Natural killer cell (primary cell): ENCODE results near the gene CASP5. TPM values are rescaled to one million over a fixed set of nuclear protein-coding genes. Genes with fewer than 3 reads are reported as not detected.
"Not testable (repeated sequence)": the region's sequence is repeated elsewhere in the genome, so short reads cannot be mapped to it uniquely, and the experiment has no call there.

Source experiments
- ATAC-seq, 3 donors: fragments of 150-1000 bp in 2 of 3; fragments of 200-7000 bp in 1 of 3; cut with Tn5 transposase; 1 replicate in 1 of 3; 2 replicates in 2 of 3; pipeline ENCODE4 v1.10.0; 2021; ENCODE audit warnings: mild to moderate bottlenecking in 2 of 3, moderate library complexity in 2 of 3
- DNase-seq, 2 donors: peaks; one replicate each; pipeline versions ENCODE4 v3.0.0 to v3.0.0-alpha.2; 2013 to 2021; ENCODE audit warnings: mixed read lengths in 1 of 2
- H3K27ac ChIP-seq: one replicate; pipeline ENCODE4 v1.5.1; 2013; ENCODE audit warnings: mild to moderate bottlenecking, low read length
- H3K27me3 ChIP-seq: one replicate; pipeline ENCODE4 v1.6.1; 2013; ENCODE audit warnings: low read length; ENCODE audit not compliant: control insufficient read depth, insufficient read depth
- H3K36me3 ChIP-seq: one replicate; pipeline ENCODE4 v1.6.1; 2013; ENCODE audit warnings: low read length; ENCODE audit not compliant: control insufficient read depth, insufficient read depth
- H3K4me1 ChIP-seq: one replicate; pipeline ENCODE4 v1.6.1; 2013; ENCODE audit warnings: low read length; ENCODE audit not compliant: control insufficient read depth, insufficient read depth
- H3K4me3 ChIP-seq: one replicate; pipeline ENCODE4 v1.5.1; 2013; ENCODE audit warnings: low read length
- H3K9me3 ChIP-seq: one replicate; pipeline ENCODE4 v1.6.1; 2013; ENCODE audit warnings: low read length; ENCODE audit not compliant: control insufficient read depth, insufficient read depth
- H3K27ac Mint-ChIP-seq, 2 donors: one replicate each; pipeline ENCODE4 v1.8.0; 2022; ENCODE audit warnings: mild to moderate bottlenecking in 2 of 2, mixed read lengths in 2 of 2, moderate library complexity in 1 of 2
- H3K27me3 Mint-ChIP-seq, 2 donors: one replicate each; pipeline ENCODE4 v1.8.0; 2022; ENCODE audit warnings: low read depth in 2 of 2, mixed read lengths in 2 of 2
- H3K36me3 Mint-ChIP-seq: one replicate; pipeline ENCODE4 v1.8.0; 2022; ENCODE audit warnings: mixed read lengths
- H3K4me1 Mint-ChIP-seq, 2 donors: one replicate each; pipeline ENCODE4 v1.8.0; 2022; ENCODE audit warnings: mixed read lengths in 2 of 2
- H3K4me3 Mint-ChIP-seq: one replicate; pipeline ENCODE4 v1.8.0; 2022; ENCODE audit warnings: mild to moderate bottlenecking, moderate library complexity, mixed read lengths
- H3K9me3 Mint-ChIP-seq, 2 donors: one replicate each; pipeline ENCODE4 v1.8.0; 2022; ENCODE audit warnings: mixed read lengths in 2 of 2
- WGBS: methylation state at CpG from one replicate; pipeline ENCODE4 v1.1.7; 2013; ENCODE audit warnings: missing lambda C conversion rate; ENCODE audit not compliant: insufficient coverage; 5-methylcytosine and 5-hydroxymethylcytosine counted together
- intact Hi-C: fragments of 100-400 bp; cut with micrococcal nuclease; formaldehyde crosslinking; loops from one replicate; pipeline ENCODE4 v1.14.2; 2022
- total RNA-seq, 4 donors: library from RNA; stranded (reverse); fragments of 120-200 nt in 1 of 4; gene quantifications; one replicate each; pipeline versions ENCODE4 v1.2.3 to v1.2.4, GENCODE V29; 2013 to 2022
- TF ChIP-seq, protein P1 (sequence below): fragments of 200-600 bp; IDR thresholded peaks from one replicate; pipeline ENCODE4 v1.8.0; 2022; ENCODE audit warnings: antibody characterized with exemption

Gene CASP5
- 1 to 10 TPM; 1.1 to 1.6 (median 1.3) TPM for total RNA-seq
- 0.20 TPM for total RNA-seq (2013)

DNA sequence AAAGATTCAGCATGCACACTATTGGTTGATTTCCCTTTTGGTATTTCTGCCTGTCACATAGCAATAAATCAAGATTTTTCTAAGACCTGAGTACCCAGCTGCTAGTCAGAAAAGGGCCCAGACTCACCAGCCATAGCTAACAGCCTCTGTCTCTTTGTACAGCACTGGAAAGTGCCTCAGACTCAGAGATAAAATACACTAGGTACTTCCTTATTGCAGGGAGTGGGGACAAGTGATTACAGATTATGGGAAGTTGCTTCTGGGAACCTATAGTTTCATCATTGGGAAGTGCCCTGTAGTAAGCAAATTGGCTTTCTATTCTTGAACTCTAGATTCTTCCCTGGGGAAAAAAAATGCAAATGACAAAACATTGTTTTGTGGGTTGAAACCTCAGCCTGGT lies at the start of gene CASP5:
TSS of gene CASP5 (minus strand) at position 166 of the 400 bp plus-strand sequence. CDS start at position 134, 32 bp downstream.
- DNase-seq (no peak), ATAC-seq (no peak)
- no peaks in the 10 kb centered on the region for H3K27me3 Mint-ChIP-seq
- no peaks in the 10 kb centered on the region for H3K9me3 ChIP-seq
- no peak within 1 kb of the TSS for H3K4me3 Mint-ChIP-seq
- H3K4me1 Mint-ChIP-seq = peaks cover 6 to 25% of the 10 kb centered on the region in 2 donors
- peaks cover 32% of the 10 kb centered on the region for H3K36me3 ChIP-seq
- no peaks in the 10 kb centered on the region for H3K27me3 ChIP-seq
- H3K9me3 Mint-ChIP-seq = no peaks in the 10 kb centered on the region
- H3K27ac ChIP-seq = no peak within 1 kb of the TSS
- intact Hi-C loops = no loop called here
- no peak within 1 kb of the TSS for H3K4me3 ChIP-seq
- no peaks in the 10 kb centered on the region for H3K4me1 ChIP-seq
- peaks cover 14% of the 10 kb centered on the region for H3K36me3 Mint-ChIP-seq
- TF ChIP-seq, protein P1, sequence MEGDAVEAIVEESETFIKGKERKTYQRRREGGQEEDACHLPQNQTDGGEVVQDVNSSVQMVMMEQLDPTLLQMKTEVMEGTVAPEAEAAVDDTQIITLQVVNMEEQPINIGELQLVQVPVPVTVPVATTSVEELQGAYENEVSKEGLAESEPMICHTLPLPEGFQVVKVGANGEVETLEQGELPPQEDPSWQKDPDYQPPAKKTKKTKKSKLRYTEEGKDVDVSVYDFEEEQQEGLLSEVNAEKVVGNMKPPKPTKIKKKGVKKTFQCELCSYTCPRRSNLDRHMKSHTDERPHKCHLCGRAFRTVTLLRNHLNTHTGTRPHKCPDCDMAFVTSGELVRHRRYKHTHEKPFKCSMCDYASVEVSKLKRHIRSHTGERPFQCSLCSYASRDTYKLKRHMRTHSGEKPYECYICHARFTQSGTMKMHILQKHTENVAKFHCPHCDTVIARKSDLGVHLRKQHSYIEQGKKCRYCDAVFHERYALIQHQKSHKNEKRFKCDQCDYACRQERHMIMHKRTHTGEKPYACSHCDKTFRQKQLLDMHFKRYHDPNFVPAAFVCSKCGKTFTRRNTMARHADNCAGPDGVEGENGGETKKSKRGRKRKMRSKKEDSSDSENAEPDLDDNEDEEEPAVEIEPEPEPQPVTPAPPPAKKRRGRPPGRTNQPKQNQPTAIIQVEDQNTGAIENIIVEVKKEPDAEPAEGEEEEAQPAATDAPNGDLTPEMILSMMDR = no peak
- H3K27ac Mint-ChIP-seq = peak within 1 kb of the TSS in 1 of 2 donors; percentile 13

DNA sequence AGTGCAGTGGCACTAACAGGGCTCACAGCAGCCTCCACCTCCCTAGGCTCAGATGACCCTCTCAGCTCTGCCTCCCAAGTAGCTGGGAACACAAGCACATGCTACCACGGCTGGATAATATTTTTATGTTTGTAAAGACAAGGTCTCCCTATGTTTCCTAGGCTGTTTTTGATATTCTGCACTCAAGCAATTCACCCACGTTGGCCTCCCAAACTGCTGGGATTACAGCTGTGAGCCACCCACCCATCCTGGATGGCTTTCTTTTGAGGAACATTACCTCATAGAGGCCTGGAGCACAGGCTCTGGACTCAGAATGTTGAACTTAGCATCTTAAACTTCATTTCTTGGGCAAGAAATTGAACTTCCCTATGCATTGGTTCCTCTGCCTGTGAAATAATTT lies 49.1 kb upstream of the CASP5 start:
- H3K4me3 ChIP-seq, H3K4me3 Mint-ChIP-seq, H3K27me3 ChIP-seq, H3K4me1 Mint-ChIP-seq, H3K27ac Mint-ChIP-seq, H3K27ac ChIP-seq, H3K4me1 ChIP-seq, ATAC-seq, H3K36me3 ChIP-seq, H3K9me3 Mint-ChIP-seq, H3K27me3 Mint-ChIP-seq, H3K9me3 ChIP-seq, intact Hi-C loops, H3K36me3 Mint-ChIP-seq, DNase-seq: not testable (repeated sequence)
- no CpG with 5 or more reads among the region's 2 CpGs for WGBS

DNA sequence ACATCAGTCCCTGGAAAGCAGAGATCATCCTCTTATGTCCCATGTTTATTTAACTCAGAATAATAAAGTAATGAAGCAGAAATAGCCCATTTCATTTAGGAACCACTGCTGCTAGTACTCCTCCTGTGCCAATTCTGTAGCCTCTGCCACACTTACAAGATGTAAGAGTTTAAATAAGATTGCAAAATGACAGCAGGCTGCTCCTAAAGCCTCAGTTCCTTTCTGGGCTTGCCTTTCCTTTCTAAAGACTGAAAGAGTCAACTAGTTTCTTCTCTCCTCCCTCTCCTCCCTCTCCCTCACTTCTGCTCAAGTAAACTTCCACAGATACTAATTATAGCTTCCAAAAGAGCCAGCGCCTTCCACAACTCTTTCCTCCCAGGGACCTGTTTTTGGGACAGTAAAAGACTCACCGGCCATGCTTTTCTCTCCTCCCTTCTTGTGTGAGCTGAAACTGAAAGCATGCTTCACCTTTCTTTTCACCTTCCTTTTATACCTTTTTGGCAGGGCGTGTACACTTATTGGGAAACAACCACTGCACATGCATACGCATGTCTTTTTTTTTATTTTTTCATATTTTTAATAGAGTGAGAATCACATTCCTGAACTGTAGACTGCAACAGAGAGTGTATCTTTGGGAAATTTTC lies 48.2 kb upstream of the CASP5 start:
- H3K27ac Mint-ChIP-seq = no peak overlapping the region
- no peak overlapping the region for H3K4me3 ChIP-seq

DNA sequence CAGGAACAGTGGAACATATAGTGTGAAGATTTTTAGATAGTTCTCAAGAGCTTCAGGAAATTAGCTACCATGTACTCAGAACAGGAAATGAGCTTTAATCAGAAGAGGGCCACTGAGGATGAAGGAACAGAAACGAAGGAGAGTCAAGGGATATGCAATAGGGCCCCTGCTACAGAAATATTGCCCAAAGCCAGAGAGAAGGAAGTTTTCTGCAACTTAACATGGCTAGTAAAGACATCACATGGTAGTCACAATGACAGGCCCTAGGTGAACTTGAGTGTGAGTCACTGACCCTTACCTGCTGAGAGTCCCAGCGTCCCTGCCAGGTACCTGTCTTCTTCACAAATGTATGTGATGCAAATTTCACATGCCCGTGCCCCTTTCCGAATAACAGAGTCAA lies 47.3 kb upstream of the CASP5 start:
- Mint-ChIP-seq H3K36me3 (no peaks in the 10 kb centered on the region), H3K27me3 (peaks cover 3 to 9% of the 10 kb centered on the region in 2 donors), H3K4me3 (no peak overlapping the region), H3K27ac (no peak overlapping the region), H3K4me1 (peaks cover 6% of the 10 kb centered on the region in 2 donors), H3K9me3 (no peaks in the 10 kb centered on the region)
- DNase-seq = peak in 1 of 2 donors; percentile 32
- intact Hi-C loops = no loop called here
- no peaks in the 10 kb centered on the region for H3K9me3 ChIP-seq
- no peaks in the 10 kb centered on the region for H3K27me3 ChIP-seq
- H3K36me3 ChIP-seq = no peaks in the 10 kb centered on the region
- WGBS = 88% methylated on average over 4 of the region's 4 CpGs
- no peaks in the 10 kb centered on the region for H3K4me1 ChIP-seq
- no peak overlapping the region for H3K4me3 ChIP-seq
- H3K27ac ChIP-seq = no peak overlapping the region
- ATAC-seq = peak in 1 of 3 donors; percentile 28
- TF ChIP-seq, protein P1 = no peak

More for the DNA sequence above, 48.2 kb upstream of the CASP5 start:
- DNase-seq (peak in 1 of 2 donors; percentile 51), ATAC-seq (no peak)
- TF ChIP-seq, protein P1 = no peak
- H3K4me3 Mint-ChIP-seq = peak overlapping the region; percentile 10
- Histone ChIP-seq H3K36me3 (no peaks in the 10 kb centered on the region), H3K4me1 (no peaks in the 10 kb centered on the region), H3K9me3 (no peaks in the 10 kb centered on the region), H3K27ac (no peak overlapping the region), H3K27me3 (no peaks in the 10 kb centered on the region)
- WGBS = 83% methylated on average over 2 of the region's 4 CpGs
- intact Hi-C loops = no loop called here
- H3K27me3 Mint-ChIP-seq = peaks cover 0 to 9% of the 10 kb centered on the region in 2 donors
- H3K36me3 Mint-ChIP-seq = no peaks in the 10 kb centered on the region
- no peaks in the 10 kb centered on the region for H3K9me3 Mint-ChIP-seq
- peaks cover 6% of the 10 kb centered on the region in 2 donors for H3K4me1 Mint-ChIP-seq

DNA sequence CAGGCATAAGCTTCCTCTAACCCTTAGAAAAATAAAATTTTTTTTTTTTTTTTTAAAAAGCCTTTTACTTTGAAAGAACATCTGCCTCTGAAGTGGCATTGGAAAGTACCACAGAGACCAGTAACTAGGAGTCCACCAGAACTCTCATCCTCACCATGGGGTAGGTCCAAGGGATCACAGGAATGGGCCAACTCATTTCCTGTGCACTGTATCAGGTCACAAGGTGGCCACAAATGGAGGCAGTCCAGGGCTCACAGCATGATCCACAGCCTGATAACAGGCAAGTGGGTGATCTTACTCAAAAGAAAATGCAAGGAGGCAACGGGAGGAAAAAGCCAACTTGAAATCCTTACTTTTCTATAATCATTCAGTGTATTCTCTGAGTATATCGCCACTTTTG lies 46.8 kb upstream of the CASP5 start:
- H3K9me3 Mint-ChIP-seq, H3K27ac Mint-ChIP-seq, DNase-seq, H3K4me1 Mint-ChIP-seq, intact Hi-C loops, H3K36me3 ChIP-seq, H3K36me3 Mint-ChIP-seq, H3K27ac ChIP-seq, ATAC-seq, H3K9me3 ChIP-seq, H3K4me1 ChIP-seq, H3K27me3 Mint-ChIP-seq, H3K4me3 ChIP-seq, H3K27me3 ChIP-seq, H3K4me3 Mint-ChIP-seq: not testable (repeated sequence)
- no CpG with 5 or more reads among the region's 2 CpGs for WGBS

DNA sequence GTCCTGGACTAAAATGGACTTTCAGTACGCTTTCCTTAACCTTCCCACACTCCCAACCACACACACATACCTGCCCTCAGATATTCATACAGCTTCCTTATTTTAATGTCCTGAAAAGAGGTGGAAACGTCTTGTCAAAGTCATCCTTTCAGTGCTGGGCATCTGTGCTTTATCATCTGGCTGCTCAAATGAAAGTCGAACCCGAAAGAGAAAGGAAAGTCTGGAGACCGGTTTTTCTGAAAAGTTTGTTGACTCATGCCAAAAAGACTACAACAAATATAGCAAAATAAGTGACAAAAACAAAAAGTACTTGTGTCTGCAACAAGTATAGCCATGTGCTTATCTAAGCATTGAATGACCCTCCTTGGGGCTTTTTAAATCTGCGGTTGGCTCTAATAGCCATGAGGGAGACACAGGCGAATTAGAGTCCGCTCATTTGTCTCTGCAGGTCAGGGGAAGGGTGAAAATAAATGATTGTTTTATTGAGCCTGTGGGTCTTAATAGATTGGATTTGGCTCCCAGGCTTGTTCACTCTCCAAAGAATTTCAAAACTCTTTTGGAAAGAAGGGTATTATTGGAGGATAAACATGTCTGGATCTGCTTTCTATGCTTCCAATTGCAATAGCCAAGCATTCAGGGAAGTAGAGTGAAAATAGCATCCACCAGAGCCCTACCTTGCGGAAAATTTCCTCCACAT lies 40.4 kb upstream of the CASP5 start:
- not testable (repeated sequence) for ATAC-seq

More for the DNA sequence above, 40.4 kb upstream of the CASP5 start:
- H3K36me3 Mint-ChIP-seq, H3K27me3 Mint-ChIP-seq, H3K4me1 ChIP-seq, H3K9me3 ChIP-seq, H3K27me3 ChIP-seq, DNase-seq, H3K9me3 Mint-ChIP-seq, H3K27ac Mint-ChIP-seq, intact Hi-C loops, H3K36me3 ChIP-seq, H3K27ac ChIP-seq, H3K4me1 Mint-ChIP-seq, H3K4me3 Mint-ChIP-seq, H3K4me3 ChIP-seq: not testable (repeated sequence)
- 82% methylated on average over 8 of the region's 9 CpGs for WGBS
